Fibroblast of peridontal ligament (primary cell): Measurements from ENCODE around the gene ANTXR1.

ENCODE experiments used
- DNase-seq: peaks from one replicate; pipeline ENCODE4 v3.0.0-alpha.2; 2010; ENCODE audit errors: extremely low read depth

ANTXR1 gene

DNA sequence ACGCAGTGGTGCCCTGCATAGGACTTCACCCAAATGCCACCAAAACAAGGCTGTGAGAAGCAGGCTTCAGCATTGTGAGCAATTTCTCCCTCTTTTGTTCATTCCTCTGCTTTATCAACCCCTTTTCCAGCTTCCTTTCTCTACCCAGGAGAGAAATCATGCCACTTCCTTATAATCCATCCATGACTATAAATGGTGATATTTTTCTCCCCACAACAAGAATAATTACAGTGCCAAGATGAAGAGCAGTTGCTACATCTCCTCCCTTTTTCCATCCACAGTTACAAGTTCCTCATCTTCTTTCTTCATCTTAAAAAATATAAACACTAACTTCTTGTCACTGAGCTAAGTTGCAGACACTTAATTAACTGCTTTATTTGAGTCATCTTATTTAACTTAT is 167.2 kb downstream of the ANTXR1 start:
- DNase-seq: no peak

DNA sequence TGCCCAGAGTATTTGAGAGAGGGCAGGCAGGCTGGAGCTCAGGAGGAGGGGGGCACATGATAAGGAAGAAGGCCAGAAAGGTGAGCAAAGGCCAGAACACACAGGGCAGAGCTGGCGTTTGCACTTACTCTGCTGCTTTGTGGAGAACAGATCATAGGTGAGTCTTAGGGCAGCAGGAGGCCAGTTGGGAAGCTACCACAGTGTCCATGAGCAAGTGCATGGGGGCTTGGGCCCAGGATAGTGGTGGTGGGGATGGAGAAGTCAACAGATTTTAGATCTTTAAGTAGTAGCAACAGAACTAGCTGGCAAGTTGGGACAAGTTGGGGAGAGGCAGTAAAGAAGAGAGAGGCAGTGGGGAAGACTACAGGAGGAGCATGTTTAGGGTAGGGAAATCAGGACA is 168.0 kb downstream of the ANTXR1 start:
- DNase-seq: no peak

DNA sequence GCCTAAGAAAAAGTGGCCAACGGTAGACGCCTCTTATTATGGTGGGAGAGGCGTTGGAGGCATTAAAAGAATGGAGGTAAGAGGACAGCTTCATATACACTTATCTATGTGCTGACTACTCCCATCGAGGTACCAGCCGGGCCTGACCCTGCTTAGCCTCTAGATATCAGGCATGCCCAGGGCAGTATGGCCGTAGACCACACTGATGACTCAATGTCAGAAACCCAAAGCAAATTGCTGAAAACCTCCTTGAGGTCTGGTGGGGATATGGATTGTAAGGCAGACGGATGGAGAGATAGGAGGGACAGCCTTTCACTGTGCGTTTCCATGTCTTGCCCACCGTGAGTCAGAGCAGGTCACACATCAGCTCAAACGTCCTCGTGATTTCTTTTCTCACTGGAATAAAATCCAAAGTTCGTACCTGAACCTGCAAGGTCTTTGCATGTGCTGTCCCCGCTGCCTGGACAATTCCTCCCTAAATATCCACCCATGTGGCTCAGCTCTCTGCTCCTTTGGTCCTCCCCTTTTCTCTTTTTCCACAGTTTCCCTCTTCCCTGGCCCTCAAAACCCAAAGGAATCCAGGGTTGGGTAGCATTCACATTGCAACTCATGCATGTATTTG is 168.9 kb downstream of the ANTXR1 start:
- DNase-seq: no peak

DNA sequence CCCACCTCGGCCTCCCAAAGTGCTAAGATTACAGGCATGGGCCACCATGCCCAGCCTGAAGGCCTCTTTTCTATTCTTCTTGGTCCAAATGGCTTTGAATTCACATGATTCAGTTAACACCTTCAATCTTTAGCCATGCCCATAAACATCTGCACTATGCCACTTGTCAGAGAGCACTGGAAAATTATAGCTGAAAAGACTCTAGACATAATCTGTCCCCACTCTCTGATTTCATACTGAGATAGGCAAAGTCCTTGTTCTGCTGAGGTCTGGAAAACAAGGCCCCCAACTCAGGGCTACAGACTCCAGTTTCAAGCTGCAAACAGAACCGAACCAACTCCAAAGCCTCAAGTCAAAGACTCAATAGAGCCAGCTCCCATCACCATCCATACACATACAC is 170.7 kb downstream of the ANTXR1 start:
- DNase-seq: no peak

DNA sequence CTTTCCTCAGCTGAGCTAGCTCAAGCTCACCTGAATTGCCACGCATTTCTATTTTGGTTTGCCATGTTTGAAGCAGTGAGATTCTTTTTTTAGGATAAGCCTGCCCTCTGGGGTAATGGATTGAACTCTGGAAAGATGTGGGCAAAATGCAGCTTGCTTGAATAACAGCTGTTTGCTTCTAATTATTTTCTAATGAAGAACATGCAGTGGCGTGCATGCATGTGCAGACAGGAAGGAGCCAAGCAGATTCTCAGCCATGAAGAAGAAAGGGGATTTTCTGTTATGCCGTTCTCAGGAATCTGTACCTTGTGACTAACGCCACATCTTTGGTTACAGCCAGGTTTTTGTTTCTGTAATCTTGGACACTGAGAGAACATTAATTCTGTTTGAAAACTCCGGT is 171.2 kb downstream of the ANTXR1 start:
- DNase-seq: no peak

DNA sequence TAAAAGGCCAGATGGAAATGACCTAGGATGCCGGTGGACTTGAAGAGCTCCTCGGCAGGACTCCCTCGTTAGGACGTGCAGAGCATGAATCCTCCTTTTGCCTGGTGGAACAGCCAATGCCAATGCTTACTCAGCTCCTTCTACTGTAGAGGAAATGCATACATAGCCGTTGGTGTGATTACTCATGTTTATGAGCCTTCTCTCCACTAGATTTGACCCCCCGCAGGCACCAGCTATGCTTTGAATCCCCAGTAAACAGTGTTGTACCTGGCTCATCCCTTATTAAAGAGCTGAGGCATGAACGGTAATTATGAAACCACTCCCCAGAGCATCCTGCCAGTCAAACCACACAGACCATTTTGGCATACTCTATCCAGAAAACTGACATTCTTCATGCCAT is 172.8 kb downstream of the ANTXR1 start:
- DNase-seq: no peak

DNA sequence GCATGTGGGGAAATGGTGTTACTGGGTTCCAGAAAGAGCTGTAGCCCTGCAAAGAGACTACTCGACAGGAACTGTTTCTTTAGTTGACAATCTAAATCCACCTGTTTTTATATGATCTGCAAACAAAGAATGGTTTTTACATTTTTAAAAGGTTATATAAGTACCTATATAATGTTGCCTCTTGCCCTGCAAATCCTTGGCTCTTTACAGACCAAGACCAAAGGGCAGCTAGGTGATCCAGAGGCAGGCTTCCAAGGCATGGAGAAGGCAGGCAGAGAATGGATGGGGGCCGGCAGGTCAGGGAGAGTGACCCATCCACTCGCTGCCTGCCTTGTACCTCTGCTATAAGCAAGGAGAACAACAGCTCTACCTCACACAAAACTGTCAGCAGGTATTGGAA is 173.6 kb downstream of the ANTXR1 start:
- no peak for DNase-seq

DNA sequence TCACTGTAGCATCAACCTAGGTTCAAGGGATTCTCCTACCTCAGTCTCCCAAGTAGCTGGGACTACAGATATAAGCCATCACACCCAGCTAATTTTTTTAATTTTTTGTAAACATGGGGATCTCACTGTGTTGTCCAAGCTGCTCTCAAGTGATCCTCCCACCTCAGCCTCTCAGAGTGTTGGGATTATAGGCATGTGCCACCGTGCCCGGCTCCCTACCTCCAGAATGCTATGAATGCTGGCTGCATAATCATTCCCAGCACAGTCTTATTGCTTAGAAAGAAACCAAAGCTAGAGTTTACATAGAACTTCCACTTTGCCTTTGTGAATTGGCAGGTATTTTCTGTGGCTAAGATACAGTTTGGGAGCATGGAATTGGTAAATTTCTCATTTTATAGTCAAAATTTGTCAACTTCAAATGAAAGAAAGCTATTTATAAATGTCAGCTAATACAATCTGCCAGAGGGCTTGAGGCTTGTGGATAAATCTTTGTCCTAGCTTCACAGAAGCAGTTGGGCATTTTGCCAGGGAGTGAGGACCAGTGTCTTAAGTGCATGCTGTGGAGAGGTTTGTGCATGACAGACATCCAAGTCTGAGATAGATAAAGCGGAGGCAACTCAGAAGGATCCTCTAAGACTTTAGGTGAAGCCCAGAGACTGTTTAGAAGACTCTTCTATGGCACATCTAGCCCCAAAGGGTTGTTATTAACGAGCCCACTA is 175.4 kb downstream of the ANTXR1 start:
- no peak for DNase-seq

DNA sequence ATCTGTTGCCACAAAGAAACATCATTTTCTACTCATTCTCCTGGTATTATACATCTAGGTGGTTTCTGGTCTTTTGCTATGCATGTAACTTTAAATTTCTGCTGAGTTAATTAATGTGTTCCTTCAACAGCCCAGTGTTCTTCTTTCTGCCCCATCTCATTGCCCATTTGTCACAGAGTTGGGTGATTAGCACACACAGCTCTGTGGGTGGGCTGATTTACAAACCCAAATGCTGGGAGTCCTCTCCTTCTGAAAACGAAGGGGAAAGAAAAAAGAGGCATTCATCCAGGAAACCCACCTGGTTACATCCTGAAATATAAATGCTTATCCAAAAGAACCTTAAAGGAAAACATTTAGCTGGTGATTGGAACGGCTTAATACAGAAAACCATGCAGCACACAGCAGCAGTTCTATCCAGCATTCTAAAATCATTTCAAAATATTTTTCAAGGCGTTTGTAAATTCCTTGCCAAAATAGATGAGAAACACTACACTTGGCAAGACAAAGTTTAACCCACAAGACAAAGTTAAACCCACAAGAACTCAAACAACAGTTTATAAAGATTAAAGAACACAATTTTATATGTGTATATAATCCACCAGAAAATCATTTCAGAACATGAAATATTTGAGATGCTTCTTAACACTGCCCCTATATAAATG is 177.9 kb downstream of the ANTXR1 start:
- DNase-seq: peak; percentile 76

DNA sequence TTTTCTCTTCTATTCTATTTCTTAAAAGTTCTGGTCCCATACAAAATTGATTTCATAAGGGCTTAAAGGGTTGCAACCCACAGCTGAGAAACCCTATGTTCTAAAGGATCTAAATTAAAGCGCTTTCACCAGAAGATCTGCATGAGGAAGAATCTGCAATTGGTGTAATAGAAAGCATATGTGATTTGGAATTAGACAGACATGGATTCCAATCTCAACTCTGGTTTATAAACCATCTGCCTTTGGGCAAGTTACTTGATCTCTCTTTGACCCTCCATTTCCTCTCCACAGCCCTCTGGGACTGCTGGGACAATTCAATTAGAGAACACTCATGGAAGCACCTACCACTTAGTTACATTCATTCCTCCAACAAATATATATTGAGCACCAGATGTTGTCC is 178.7 kb downstream of the ANTXR1 start:
- peak; percentile 75 for DNase-seq

DNA sequence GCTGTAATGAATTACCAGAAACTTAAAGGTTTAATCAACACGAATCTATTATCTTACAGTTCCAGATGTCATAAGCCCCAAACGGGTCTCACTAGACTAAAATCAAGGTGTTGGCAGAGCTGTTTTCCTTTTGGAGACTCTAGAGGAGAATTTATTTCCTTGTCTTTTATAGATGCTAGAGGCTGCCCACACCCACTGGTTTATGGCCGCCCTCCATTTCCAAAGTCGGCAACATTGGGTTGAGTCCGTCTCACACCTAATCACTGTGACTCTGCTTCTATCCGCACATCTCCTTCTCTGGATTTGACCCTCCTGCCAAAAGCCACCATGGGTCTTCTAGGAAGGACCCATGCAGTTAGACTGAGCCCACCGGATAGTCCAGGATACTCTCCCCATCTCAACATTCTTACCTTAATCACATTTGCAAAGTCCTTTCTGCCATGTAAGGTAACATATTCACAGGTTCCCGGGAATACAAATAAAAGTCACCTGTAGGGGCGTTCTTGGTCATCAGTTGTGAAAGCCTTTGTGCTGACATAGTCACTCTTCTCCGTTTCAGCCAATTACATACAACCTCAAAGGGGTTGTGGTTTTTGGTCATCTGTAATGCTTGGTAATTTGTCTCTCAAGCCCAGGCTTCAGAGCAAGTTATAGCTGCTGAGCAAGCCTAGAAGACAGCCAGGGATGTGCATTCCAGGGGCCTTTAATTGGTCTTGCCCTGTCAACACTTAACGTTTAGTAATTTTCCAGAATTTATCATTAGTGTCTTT is 179.4 kb downstream of the ANTXR1 start:
- DNase-seq: peak; percentile 39

DNA sequence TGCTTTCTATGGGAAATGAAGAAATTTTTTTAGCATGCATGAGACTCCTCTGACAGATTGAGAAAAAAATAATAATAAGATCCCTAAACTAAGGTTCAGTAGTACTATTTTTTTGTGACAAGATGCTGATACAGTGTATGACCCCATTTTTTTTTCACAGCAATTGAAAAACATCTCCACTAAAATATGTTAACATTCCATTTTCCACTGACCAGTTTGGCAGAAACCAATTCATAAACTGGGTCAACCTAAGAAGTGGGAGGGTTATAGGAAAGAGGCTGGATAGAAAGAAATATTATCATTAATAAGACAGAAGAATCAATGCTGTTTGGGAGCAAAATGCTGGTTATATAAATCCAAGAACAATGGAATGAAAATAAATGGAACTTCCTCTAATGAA is 182.7 kb downstream of the ANTXR1 start:
- DNase-seq: no peak

DNA sequence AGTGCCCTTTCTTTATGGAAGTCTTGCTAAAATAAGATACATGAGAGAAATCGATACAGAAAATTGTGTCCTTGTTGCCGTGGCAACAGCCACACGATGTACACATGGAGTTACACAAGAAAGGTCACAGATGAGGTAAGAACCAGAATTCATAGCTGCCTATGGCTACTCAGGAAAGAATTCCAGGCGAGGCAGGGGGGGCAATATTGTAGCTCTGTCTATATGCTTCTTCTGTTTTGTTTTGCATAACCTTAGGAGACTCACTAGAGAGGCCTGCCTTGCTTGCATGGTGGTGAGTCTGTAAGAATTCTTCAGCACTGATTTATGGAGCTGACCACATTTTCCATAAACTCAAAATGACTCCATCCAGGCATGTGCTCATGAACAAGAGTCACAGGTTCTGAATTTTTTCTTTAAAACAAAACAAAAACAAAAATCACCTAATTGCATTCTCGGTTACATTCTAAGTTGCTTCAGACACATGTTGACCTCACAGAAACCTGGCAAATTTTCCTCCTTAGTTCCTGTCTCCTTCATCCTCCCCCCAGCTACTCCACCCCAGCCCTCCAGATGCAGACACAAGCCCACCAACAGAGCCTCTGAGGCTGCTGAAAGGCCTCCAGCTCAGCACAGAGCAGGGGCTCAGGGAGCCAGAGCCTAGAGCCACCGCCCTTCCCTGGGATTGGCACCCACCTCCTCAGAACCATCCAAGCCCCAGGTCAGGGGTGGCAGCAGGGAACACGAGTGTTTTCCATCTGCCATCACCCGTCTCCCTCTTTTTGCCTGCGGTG is 183.5 kb downstream of the ANTXR1 start:
- peak; percentile 90 for DNase-seq

DNA sequence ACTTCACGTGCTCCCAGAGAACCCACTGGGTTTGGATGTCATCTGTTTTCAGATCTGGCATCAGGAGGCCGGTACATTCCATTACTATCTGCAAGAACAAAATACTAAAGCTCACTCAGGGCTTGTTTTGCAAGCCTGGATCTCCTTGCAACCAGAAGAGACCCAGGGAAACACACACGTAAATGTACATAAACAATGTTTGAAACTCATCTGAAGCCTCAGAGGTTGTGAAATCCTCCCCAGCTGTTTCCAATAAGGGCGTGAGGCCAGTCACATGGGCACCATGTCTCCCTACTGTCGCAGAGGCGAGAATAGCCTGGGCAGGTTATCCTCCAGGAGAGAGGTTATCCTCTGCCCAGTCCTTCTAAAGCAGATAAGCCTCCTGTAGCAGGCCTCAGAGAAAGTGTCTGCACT is 187.1 kb downstream of the ANTXR1 start:
- DNase-seq: peak; percentile 96

DNA sequence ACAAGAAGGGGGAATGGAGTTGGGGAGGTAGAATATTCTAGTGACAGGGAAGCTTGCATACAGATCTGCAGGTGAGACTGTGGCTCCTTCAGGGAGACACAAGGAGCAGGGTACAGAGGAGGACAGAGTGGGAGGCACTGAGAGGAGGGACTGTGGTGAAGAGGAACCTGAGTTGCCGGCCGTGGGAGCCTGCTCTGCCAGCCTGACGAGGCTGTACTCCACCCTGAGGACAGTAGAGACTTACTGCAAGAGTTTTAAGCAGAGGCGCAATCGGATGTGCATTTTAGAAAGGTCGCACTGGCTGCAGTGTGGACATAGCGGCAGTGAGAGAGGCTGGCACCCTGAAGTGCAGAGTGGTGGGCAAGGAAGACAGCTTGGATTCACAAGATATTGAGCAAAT is 188.3 kb downstream of the ANTXR1 start:
- no peak for DNase-seq

DNA sequence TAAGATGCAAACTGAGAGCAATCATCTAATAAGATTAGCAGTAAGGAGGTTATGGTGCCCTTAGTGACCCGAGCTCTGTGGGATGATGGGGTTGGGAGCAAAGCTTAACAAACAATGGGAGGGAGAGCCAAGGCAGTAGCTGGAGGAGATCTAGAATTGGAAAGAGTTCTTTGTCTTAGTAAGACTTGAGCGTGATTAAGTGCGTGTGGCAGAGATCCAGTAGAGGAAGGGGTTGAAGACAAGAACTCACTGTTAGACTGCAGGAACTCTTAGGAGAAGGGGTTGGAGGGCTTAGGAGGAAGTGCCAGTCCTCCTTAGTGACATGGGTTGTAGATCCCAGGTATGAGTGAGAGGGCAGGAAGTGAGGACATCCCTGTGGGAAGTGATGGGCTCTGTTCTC is 189.3 kb downstream of the ANTXR1 start:
- no peak for DNase-seq

DNA sequence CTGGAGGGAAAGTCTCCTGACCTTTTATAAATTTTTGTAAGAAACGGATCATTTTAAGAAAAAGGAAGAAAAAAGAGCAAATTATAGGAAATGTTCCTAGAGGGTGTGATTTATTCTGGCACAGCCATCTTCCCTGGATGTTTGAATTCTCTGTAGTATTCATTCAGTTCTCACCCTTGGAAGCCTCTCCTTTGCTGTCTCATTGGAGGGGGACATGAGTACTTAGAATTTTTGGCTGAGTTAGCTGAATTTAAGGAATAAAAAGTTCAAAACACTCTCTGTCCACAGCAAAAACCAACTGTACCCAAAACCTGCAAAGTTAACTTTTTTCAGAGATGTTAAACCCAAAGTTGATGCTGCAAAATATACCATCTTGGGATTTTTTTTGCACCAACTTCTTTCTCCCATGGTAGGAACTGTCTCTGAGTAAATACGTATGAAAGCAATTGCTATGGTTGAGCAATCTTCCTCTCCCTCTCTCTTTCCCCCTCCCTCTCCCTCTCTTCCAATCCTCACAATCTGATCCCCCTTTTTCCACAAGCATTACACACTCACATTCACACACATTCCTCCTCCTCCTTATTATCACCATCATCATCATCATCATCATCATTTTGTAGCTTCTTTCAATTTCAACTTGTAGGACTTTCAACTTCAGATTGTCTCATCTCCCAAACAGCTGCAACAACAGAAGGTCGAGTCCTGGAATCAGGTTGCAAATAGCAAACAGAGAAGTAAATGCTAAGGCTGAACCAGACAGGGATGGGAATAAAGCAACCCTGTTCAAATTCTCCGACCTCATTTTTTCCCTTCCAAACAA is 190.4 kb downstream of the ANTXR1 start:
- no peak for DNase-seq

DNA sequence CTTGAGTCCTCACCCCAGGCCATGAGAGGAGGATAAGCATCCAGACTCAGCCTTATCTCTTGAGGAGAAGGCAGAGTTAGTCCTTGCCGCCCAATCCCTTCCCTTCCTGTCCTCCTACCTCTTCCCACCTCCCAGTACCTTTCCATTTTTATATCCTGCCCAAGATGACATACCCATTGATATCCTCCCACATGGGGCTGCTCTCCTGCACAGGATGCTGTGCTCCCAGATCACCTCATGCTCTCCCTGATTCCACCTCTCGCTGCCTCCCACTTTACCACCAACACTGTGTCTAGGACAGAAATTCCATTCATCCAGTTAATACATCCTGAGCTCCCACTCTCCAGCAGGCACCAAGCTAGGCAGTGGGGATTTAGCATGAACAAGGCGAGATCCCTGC is 191.7 kb downstream of the ANTXR1 start:
- no peak for DNase-seq

DNA sequence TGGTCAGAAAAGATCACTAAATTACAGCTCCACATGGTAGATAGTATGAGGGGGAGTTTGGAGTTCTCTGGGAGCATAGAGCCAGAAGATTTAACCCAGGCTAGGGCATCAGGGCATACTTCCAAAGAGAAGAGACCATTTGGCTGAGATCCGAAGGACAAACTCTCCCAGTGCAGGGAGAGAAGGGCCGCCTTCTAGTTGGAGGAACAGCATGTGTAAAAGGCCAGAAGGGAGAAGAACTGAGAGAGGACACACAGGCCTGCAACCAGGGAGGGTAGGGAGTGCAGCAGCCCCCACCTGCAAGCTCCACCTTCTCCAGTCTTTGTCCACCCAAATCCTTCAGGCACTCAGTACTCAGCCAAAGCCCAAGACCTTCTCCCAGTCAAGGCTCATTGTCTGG is 192.1 kb downstream of the ANTXR1 start:
- DNase-seq: no peak

DNA sequence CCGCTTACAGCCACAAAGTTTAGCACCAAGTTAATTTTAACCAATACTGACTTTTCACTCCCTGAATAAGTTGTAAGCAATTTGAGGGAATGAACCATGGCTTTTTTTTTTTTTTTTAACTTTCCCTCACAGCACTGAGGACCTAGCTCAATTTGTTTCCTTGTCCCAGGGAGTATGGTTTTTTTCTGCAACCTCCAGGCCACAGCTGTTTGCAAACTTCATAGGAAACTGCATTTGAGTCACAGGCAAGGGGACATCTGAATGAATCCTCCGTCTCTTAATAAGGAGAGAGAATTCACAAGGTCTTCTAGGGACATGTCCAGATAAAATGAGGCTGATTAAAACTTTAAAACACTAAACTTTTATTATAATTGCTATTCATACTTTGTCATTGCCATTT is 192.5 kb downstream of the ANTXR1 start:
- DNase-seq: no peak
